AG08396 (cell line): ENCODE data around the gene NDUFAF8.
A peak's percentile ranks its signal among the peaks of the same experiment; 100 is the strongest.

Experiments used
- DNase-seq: peaks from one replicate; pipeline ENCODE4 v3.0.0; 2012; ENCODE audit warnings: low spot score, mixed read lengths

The NDUFAF8 gene

GRCh38 chr17:81200695-81201580 is 38.2 kb upstream of the NDUFAF8 start:
- peak; percentile 91 for DNase-seq

DNA sequence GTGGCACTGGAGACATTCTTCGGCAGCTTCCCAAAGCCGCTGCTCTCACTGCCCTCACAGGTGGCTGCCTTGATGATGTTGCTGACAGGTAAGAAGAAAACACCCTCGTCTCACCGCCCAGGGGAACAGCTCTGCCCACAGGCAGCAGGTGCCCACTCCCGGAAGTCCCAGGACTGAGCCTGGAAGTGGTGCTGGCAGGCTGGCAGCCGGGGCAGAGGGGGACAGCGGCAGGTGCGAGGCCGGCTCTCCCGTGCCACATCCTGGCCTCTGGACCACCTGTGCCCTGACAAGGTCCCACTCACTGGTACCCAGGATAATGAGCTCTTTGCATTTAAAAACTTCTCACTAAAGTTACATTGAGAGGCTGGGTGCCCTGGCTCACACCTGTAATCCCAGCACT is 36.8 kb upstream of the NDUFAF8 start:
- no peak for DNase-seq

- no peak for DNase-seq
Measured at GRCh38 chr17:81203136-81203535, 36.0 kb upstream of the NDUFAF8 start.

DNA sequence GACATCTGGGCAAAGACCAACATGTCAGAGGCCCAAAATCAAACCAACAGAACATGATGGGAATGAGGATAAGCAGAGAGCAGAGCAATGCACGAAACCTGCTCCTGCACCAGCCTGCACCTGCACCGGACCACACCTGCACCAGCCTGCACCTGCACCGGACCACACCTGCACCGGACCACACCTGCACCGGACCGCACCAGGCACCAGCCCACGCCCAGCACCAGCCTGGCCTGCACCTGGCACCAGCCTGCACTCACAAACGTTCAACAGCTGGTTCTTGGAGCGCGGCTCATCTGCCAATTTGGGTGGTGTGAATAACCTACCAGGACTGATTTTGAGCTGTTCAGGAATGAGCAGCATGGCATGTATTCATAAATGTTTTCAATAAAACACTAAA is 34.5 kb upstream of the NDUFAF8 start:
- no peak for DNase-seq

- DNase-seq = no peak
Measured at GRCh38 chr17:81206166-81206565, 33.0 kb upstream of the NDUFAF8 start.

GRCh38 chr17:81206657-81207056 is 32.5 kb upstream of the NDUFAF8 start:
- DNase-seq = no peak

DNA sequence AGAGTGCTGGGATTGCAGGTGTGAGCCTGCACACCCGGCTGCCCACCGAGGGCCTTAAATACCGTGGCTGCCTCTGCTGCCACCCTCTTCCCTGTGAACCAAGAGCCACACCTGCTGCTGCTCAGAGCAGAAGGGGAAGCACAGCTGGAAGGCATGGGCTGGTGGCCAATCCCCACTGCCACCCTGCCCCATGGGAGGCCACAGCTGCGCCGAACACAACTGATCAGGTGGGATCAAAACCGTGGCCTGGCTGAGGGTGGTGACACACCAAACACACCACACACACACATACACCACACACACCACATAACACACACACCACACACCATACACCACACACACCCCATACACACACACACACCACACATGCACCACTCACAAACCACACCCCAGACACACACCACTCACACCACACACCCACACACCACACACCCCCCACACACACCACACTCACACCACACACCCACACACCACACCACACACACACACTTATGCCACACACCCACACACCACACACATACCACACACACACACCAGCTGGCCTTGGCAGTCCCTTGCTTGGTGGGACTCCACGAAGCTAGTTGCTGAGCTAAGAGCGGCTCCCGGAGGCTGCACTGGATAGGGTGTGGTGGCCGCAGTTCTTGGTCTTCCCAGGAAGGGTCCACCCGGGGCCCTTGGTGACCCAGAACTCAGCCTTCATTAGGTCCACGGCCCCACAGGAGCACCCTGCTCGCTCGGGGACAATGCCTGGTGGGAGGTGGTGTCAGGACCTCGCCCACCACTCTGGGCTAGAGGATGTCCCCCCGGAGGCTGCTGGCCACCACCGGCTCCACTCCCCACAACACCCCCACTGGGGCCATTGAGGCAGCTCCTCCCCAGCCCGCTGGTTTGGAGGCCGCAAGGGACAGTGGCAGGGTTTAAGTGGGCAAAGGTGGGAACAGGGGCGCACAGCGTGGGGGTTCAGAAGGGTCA is 31.2 kb upstream of the NDUFAF8 start:
- DNase-seq = no peak

DNA sequence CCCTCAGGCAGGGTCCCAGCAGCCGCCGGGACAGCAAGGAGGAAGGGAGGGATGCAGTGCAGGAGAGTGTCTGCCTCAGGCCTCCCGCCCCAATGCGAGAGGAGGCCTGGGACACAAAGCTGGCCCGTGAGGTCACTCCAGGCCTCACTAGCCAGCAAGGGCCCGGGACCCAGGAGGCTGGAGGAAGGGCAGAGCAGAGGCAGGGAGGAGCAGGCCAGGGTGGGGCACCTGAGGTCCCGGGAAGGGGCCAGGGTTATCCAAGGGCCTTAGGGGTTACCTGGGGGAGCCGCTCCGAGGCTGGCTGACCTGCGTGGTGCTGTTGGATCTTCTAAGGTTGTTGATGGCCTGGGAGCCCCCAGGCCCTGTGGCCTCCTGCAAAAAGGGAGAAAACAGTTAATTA is 30.5 kb upstream of the NDUFAF8 start:
- no peak for DNase-seq

DNA sequence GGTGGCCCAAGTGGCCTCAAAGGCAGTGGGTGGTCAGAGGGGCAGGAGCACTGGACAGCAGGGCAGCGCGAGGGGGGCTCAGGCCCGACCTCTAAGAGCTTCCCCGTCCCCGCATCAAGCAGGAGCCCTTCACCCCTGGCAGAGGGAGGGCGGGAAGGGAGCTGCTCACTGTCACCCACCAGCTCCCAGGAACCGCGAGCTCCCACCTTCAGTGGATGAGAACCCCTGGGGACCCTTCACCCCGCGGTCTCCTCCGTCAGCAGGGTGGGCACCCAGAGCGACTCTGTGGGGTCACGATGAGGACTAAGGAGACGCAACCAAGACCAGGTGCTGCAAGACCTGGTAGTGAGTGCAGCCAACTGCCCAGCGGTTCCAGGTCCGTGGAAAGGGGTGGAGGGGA is 30.0 kb upstream of the NDUFAF8 start:
- DNase-seq = no peak

DNA sequence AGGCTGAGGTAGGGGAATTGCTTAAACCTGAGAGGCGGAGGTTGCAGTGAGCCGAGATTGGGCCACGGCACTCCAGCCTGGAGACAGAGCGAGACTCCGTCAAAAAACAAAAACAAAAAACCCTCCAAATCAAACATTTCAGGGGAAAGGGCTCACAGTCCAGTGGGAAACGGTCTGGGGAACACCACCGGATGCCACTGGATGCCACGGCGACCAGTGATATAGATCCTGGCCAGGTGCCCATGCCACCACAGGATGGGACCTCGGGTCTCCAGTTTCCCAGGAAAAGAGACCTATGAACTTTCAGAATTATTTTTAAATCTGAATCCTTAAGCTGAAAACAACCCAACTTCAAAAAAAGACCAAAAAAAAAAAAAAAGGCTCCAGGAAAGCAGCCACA is 28.7 kb upstream of the NDUFAF8 start:
- no peak for DNase-seq

GRCh38 chr17:81210868-81211267 is 28.2 kb upstream of the NDUFAF8 start:
- no peak for DNase-seq

DNA sequence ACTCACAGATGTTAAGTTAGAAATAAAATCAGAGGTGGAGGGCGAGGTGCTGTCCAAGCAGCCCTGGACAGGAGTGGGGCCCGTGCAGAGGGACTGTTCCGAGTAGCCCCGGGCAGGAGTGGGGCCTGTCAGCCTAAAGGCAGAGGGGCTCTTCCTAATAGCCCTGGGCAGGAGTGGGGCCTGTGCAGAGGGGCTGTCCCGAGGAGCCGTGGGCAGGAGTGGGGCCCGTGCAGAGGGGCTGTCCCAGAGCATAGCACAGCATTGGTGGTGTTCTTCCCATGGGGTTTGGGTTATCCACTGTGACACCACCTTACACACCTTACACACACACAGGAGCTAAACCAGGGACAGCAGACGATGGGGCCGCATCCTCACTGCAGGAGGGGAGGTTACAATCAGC is 26.8 kb upstream of the NDUFAF8 start:
- no peak for DNase-seq

DNA sequence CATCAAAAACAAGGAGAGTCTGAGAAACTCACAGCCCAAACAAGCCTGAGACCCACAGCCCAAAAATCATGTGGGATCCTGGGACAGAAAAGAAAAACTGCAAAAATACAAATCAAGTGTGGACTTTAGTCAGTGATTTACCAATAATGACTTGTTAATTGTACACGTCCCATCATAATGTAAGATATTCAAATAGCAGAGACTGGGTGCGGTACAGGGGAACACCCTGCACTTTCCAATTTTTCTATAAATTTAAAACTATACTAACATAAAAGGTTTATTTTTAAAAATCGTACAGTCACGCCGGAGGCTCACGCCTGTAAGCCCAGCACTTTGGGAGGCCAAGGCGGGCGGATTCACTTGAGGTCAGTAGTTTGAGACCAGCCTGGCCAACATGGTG is 25.1 kb upstream of the NDUFAF8 start:
- DNase-seq = no peak

DNA sequence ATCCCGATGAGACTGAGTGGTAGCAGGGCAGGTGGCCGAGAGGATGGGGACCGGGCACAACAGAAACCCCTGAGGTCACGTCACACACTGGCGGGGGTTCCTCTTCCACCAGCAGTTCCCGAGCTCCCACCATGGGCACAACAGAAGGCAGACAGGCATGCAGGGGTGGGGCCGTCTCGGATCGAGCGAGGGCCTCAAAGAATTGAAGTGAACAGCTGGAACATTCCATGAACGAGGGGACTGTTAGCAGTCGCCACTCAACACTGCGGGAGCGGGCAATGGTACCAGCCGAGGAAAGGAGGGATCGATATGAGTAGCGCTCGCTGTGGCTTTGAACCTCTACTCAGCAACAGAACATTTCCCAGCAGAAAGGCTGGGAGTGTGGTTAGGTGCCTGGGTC is 21.6 kb upstream of the NDUFAF8 start:
- DNase-seq = no peak

GRCh38 chr17:81218459-81218858 is 20.7 kb upstream of the NDUFAF8 start:
- DNase-seq = no peak

- DNase-seq = no peak
Measured at GRCh38 chr17:81218991-81219390, 20.1 kb upstream of the NDUFAF8 start.

- DNase-seq = no peak
Measured at GRCh38 chr17:81219476-81220180, 19.5 kb upstream of the NDUFAF8 start.

DNA sequence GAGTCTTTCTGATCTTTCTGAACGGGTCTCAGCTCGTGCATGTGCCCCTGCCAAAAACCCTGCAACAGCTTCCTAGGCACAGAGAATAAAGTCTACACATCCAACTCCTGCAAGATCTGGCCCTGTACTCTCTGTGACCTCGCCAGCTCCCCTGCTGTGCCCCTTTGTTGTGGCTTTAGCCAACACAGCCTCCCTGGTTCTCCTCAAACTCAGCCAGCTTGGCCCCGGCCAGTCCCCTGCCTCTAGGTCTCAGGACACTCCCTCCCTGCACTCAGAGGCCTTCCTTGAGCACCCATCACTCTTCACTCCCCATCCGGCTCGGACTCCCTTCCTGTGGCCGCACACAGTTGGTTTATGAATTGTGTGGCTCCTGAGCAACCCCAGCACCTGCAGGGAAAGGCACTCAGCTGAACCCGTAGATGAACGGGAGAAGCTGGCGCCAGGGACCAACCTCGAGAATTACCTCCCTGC is 17.7 kb upstream of the NDUFAF8 start:
- DNase-seq = no peak

DNA sequence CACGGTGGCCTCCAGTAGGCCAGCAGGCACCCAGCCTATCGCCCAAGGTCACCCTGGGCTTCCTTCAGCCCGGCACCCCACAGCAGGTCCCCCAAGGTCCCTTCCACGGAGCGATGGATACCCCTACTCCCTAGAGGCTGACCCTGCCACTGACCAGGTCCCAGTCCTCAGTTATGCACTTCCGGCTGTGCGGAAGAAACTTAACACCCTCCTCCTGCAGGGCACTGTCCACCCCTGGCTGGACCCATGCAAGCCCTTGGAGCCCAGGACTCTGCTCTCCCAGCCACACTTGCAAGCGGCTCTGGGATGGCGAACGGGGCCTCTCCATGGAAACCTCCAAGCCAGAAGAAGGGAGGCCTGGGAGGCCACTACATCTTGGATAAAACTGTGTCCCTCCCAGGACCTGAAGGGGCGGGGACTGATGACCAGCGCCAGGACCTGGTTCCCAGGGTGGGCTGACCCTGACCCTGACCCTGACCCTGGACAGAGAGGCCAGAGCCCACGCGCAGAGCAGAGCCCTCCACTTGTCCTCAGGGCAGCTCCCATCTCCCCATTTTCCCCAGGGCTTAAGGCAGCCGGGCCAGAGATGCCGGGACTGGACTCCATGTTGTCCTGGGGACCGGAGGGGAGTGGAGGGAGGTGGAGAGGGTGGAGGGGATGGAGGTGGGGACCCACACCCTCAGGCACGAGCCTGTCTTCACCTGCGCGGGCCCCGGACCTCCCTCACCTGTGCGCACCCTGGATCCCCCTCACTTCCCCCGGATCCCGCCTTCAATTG is 17.1 kb upstream of the NDUFAF8 start:
- DNase-seq = peak; percentile 44

GRCh38 chr17:81222620-81222905 is 16.6 kb upstream of the NDUFAF8 start:
- no peak for DNase-seq

DNA sequence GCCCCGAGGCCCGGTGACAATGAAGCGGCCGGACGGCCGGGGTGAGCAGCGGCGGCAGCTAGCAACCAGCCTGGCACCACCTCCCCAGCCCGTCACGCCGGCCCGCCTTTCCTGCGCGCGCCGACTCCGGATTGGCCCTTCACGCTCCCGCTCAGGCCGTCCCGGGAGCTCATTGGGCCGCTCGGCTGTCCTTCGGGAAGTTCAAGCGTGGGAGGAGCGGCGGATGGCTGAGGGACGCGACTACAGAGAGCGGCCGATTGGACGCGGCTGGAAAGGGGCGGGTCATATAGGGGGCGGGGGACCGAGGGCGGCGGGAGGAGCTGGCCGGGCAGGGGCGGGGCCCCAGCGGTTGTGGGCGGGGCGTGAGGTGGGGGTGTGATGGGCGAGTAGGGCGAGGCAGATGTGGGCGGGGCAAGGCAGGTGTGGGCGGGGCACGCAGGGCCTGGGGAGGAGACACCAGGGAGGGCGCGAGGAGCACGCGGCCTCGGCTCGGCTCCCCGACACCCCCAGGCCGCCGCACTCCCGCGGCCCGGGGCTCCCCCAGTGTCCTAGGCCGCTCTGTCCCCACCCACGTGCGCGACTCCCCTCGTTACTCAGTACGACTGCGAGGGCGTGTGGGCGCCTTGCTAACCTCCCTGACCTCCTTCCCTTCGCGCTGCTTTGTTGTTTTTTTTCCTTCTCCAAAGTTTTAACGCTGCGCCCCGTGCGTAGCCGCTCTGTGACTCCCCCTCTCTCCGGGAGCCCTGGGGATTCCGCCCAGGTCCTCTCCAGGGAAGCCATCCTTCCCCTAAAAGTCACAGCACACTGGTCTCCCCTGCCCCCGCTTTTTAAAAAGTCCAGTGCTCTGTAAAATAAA is 16.0 kb upstream of the NDUFAF8 start, which contains the start of gene CEP131:
CEP131 (minus strand) TSS at position 60 of the 856 bp plus-strand sequence. CDS start 2,909 bp downstream, outside the sequence.
- DNase-seq = peak; percentile 100
